Stimulated activated CD4-positive, alpha-beta T cell treated with anti-CD3 and anti-CD28 coated beads, Interleukin-4, amount 100 ng/mL, for 1 hour (primary cell): ENCODE results near the gene LCORL.

ENCODE experiments used
- DNase-seq: peaks from one replicate; pipeline ENCODE4 v3.0.0-alpha.2; 2020

LCORL gene

GRCh38 chr4:17823871-17824669 lies 197.5 kb downstream of the LCORL start:
- no peak for DNase-seq

- no peak for DNase-seq
Observed at GRCh38 chr4:17817027-17817426, 204.5 kb downstream of the LCORL start.

GRCh38 chr4:17816142-17816541 lies 205.4 kb downstream of the LCORL start:
- DNase-seq: no peak

- no peak for DNase-seq
Observed at GRCh38 chr4:17814140-17814539, 207.4 kb downstream of the LCORL start.

GRCh38 chr4:17812801-17813200 lies 208.8 kb downstream of the LCORL start:
- DNase-seq: no peak

- no peak for DNase-seq
Observed at GRCh38 chr4:17812125-17812524, 209.4 kb downstream of the LCORL start.

- DNase-seq: no peak
Observed at GRCh38 chr4:17811078-17811603, 210.4 kb downstream of the LCORL start.

GRCh38 chr4:17810260-17811077 lies 211.1 kb downstream of the LCORL start, which contains the start of the genes DCAF16 and NCAPG:
TSS of gene DCAF16 (minus strand) at chr4:17810757. CDS start at chr4:17804141, 6,616 bp downstream.
TSS of gene NCAPG (plus strand) at chr4:17810979. CDS start at chr4:17811078, 99 bp downstream.
- DNase-seq: peak; percentile 99

- DNase-seq: no peak
Observed at GRCh38 chr4:17809667-17810066, 211.9 kb downstream of the LCORL start.

GRCh38 chr4:17807446-17807845 lies 214.1 kb downstream of the LCORL start:
- no peak for DNase-seq

- no peak for DNase-seq
Observed at GRCh38 chr4:17805580-17806155, 215.9 kb downstream of the LCORL start.

GRCh38 chr4:17797808-17798207 lies 223.7 kb downstream of the LCORL start:
- no peak for DNase-seq

GRCh38 chr4:17794730-17795129 lies 226.8 kb downstream of the LCORL start:
- DNase-seq: no peak
